Measurements from ENCODE around the gene LSM14A. TPM values are rescaled to one million over a fixed set of nuclear protein-coding genes. Genes with fewer than 3 reads are reported as not detected.

The LSM14A gene
- total and polyA plus RNA-seq, 2 of the 8 experiments (the other 6 are each of a cell fraction or from before 2014, with no cell fraction given): 117 to 195 TPM

DNA sequence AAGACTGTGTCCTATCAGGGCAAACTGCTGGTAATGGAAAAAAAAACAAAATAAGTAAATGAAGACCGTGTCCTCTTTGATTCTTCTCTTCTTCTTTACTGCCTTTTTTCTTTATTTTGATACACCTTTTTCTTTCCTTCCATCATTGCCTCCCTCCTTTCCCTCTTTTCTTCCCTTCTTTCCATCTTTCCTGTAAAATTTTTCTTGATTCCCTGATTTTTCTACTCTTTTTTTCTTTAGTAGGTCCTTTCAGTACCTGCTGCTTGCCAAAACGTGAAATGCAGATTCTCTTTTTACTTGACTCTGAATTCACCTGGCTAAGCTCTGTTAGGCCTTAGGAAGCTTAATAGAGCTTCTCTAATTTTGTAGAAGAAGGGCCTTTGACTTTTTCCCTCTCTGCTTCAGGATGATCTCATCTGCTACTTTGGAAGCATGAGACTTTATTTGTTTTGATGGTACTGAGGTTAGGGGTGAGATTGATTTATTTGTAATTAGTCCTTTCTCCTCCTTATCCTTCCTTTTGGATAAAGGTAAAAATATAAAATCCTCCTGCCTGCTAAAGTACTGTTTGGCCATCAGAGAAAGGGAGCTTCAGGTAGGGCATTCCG is 19.2 kb downstream of the LSM14A start (continued):
- TF ChIP-seq MAFK (IDR thresholded peaks at IDR 0.05; ENCODE audit: low read depth, low read length) (no peak), GABPA (IDR thresholded peaks at IDR 0.05; ENCODE audit: borderline replicate concordance, insufficient read depth, low read length) (no peak), CBX8 (IDR thresholded peaks at IDR 0.05; ENCODE audit: borderline replicate concordance, low read depth, low read length) (no peak), CHD2 (IDR thresholded peaks at IDR 0.05; ENCODE audit: low read length) (no peak)
